Dermis lymphatic vessel endothelial cell (primary cell): ENCODE results near the gene GHRH. TPM values are rescaled to one million over a fixed set of nuclear protein-coding genes. Genes with fewer than 3 reads are reported as not detected.

Source experiments
- total RNA-seq: library from RNA; depleted of rRNA; stranded (reverse); fragments of >200 nt; gene quantifications from 2 replicates; pipeline ENCODE4 v1.2.1, GENCODE V29; 2014

GHRH gene
- total RNA-seq = not detected in 2 replicates

GRCh38 chr20:37261714-37262113 is at the start of gene GHRH:
Gene GHRH, minus strand, starts transcription at chr20:37261814. Its CDS starts 4,925 bp downstream, at chr20:37256889.

Other genes with a start within 250 kb of the GHRH start
- 3.1 and 4.4 TPM in 2 replicates for gene RBL1, start 165.8 kb downstream of the GHRH start, total RNA-seq
- gene RPN2, start 82.5 kb downstream of the GHRH start, total RNA-seq = 207 and 238 TPM in 2 replicates
- gene MROH8, start 82.3 kb downstream of the GHRH start, total RNA-seq = 0.98 and 1.4 TPM in 2 replicates
- 13.0 and 16.8 TPM in 2 replicates for gene MANBAL, start 27.8 kb upstream of the GHRH start, total RNA-seq
- gene SRC, start 84.3 kb upstream of the GHRH start, total RNA-seq = 0.98 and 5.7 TPM in 2 replicates